CD4-positive, alpha-beta T cell treated with Interleukin-6 for 4 hours (primary cell): Measurements from ENCODE around the gene PRKAG2.

Source experiments
- DNase-seq: peaks from one replicate; pipeline ENCODE4 v3.0.0-alpha.2; 2020; ENCODE audit warnings: mixed read lengths

Gene PRKAG2

GRCh38 chr7:151814400-151815009 is 62.4 kb downstream of the PRKAG2 start:
- DNase-seq, result no peak

- DNase-seq, result no peak
Observed at GRCh38 chr7:151813997-151814396, 62.9 kb downstream of the PRKAG2 start.

- no peak for DNase-seq
Observed at GRCh38 chr7:151813445-151813844, 63.5 kb downstream of the PRKAG2 start.

GRCh38 chr7:151812967-151813366 is 63.9 kb downstream of the PRKAG2 start:
- no peak for DNase-seq

GRCh38 chr7:151810441-151811232 is 66.3 kb downstream of the PRKAG2 start:
- no peak for DNase-seq

- no peak for DNase-seq
Observed at GRCh38 chr7:151809864-151810170, 67.1 kb downstream of the PRKAG2 start.

- no peak for DNase-seq
Observed at GRCh38 chr7:151809146-151809863, 67.6 kb downstream of the PRKAG2 start.

GRCh38 chr7:151808400-151809145 is 68.3 kb downstream of the PRKAG2 start:
- DNase-seq, result no peak

GRCh38 chr7:151807846-151808245 is 69.1 kb downstream of the PRKAG2 start:
- no peak for DNase-seq

- no peak for DNase-seq
Observed at GRCh38 chr7:151806952-151807775, 69.8 kb downstream of the PRKAG2 start.

GRCh38 chr7:151806204-151806603 is 70.7 kb downstream of the PRKAG2 start:
- DNase-seq, result no peak

GRCh38 chr7:151805191-151805590 is 71.7 kb downstream of the PRKAG2 start:
- no peak for DNase-seq

- DNase-seq, result no peak
Observed at GRCh38 chr7:151804756-151805155, 72.2 kb downstream of the PRKAG2 start.

- no peak for DNase-seq
Observed at GRCh38 chr7:151803841-151804240, 73.1 kb downstream of the PRKAG2 start.

GRCh38 chr7:151802469-151802846 is 74.5 kb downstream of the PRKAG2 start:
- no peak for DNase-seq

- DNase-seq, result no peak
Observed at GRCh38 chr7:151801782-151802468, 75.0 kb downstream of the PRKAG2 start.

GRCh38 chr7:151801291-151801690 is 75.6 kb downstream of the PRKAG2 start:
- DNase-seq, result no peak

- no peak for DNase-seq
Observed at GRCh38 chr7:151800861-151801260, 76.1 kb downstream of the PRKAG2 start.

GRCh38 chr7:151800391-151800790 is 76.5 kb downstream of the PRKAG2 start:
- DNase-seq, result no peak

- no peak for DNase-seq
Observed at GRCh38 chr7:151799506-151799905, 77.4 kb downstream of the PRKAG2 start.

GRCh38 chr7:151798851-151799448 is 78.0 kb downstream of the PRKAG2 start:
- DNase-seq, result no peak
